A673 (cell line): ENCODE data around the gene THEM5.

ENCODE experiments used
- CTCF ChIP-seq: fragments of 300-800, 200-600 bp; sonication (generic); conservative IDR thresholded peaks from 2 replicates; pipeline ENCODE4 v1.5.1; 2017; ENCODE audit warnings: low read depth, mild to moderate bottlenecking, antibody characterized with exemption, low read length, moderate library complexity, mixed read lengths
- EZH2 ChIP-seq: fragments of 200-600 bp; sonication (generic); IDR thresholded peaks from 2 replicates; pipeline ENCODE4 v1.6.1; 2017; ENCODE audit warnings: borderline replicate concordance, low read depth, mild to moderate bottlenecking, mixed read lengths, antibody characterized with exemption, low read length; ENCODE audit not compliant: poor library complexity, severe bottlenecking

- TF ChIP-seq CTCF, result no peak
- no peak for TF ChIP-seq EZH2
Observed at GRCh38 chr1:151897991-151898431, 44.5 kb upstream of the THEM5 start.
